Peyer's patch (tissue), 4 donors: Measurements from ENCODE around the gene ALKBH2. TPM values are rescaled to one million over a fixed set of nuclear protein-coding genes. Genes with fewer than 3 reads are reported as not detected.

Source experiments
- DNase-seq, 3 donors: peaks; one replicate each; pipeline ENCODE4 v3.0.0-alpha.2; 2017 to 2019
- H3K27ac ChIP-seq, 4 donors: fragments of 200-600 bp; sonication (generic); one replicate each; pipeline ENCODE4 v1.5.1; 2016 to 2019
- H3K27me3 ChIP-seq, 2 donors: fragments of 200-600 bp; sonication (generic); one replicate each; pipeline ENCODE4 v1.5.1; 2019
- H3K36me3 ChIP-seq, 3 donors: fragments of 200-600 bp; sonication (generic); one replicate each; pipeline ENCODE4 v1.5.1; 2016 to 2019
- H3K4me1 ChIP-seq, 4 donors: fragments of 200-600 bp; sonication (generic); one replicate each; pipeline ENCODE4 v1.5.1; 2016 to 2019
- H3K4me3 ChIP-seq, 4 donors: fragments of 200-600 bp; sonication (generic); 1 replicate in 3 of 4; 2 replicates in 1 of 4; pipeline ENCODE4 v1.5.1; 2016 to 2019; ENCODE audit warnings: mild to moderate bottlenecking in 1 of 4
- H3K9me3 ChIP-seq, 4 donors: fragments of 200-600 bp; sonication (generic); one replicate each; pipeline ENCODE4 v1.5.1; 2016 to 2019; ENCODE audit warnings: mild to moderate bottlenecking in 1 of 4
- POLR2A ChIP-seq, 2 donors: fragments of 450-650 bp; IDR thresholded peaks; one replicate each; pipeline ENCODE4 v1.5.1; 2017; ENCODE audit warnings: antibody characterized with exemption in 2 of 2, mild to moderate bottlenecking in 2 of 2, moderate library complexity in 2 of 2
- total RNA-seq, 4 donors: library from RNA; depleted of rRNA; stranded (reverse); fragments of >200 nt; gene quantifications; one replicate each; pipeline ENCODE4 v1.1.0, GENCODE V29; 2016
- TF ChIP-seq, protein P1 (sequence below), 6 experiments: fragments of 450-650 bp in 4 of 6; fragments of 200-600 bp in 2 of 6; sonication (generic) in 1 of 6; IDR thresholded peaks; one replicate each; pipeline ENCODE4 v1.5.1; 2017 to 2019; ENCODE audit warnings: antibody characterized with exemption in 6 of 6, mild to moderate bottlenecking in 3 of 6, moderate library complexity in 1 of 6

The ALKBH2 gene
- total RNA-seq, 4 donors from 2014 or later = 5.2 to 26.4 (median 7.3) TPM

- no peaks in the 10 kb centered on the region for H3K4me1 ChIP-seq
- TF ChIP-seq, protein P1, sequence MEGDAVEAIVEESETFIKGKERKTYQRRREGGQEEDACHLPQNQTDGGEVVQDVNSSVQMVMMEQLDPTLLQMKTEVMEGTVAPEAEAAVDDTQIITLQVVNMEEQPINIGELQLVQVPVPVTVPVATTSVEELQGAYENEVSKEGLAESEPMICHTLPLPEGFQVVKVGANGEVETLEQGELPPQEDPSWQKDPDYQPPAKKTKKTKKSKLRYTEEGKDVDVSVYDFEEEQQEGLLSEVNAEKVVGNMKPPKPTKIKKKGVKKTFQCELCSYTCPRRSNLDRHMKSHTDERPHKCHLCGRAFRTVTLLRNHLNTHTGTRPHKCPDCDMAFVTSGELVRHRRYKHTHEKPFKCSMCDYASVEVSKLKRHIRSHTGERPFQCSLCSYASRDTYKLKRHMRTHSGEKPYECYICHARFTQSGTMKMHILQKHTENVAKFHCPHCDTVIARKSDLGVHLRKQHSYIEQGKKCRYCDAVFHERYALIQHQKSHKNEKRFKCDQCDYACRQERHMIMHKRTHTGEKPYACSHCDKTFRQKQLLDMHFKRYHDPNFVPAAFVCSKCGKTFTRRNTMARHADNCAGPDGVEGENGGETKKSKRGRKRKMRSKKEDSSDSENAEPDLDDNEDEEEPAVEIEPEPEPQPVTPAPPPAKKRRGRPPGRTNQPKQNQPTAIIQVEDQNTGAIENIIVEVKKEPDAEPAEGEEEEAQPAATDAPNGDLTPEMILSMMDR (IDR thresholded peaks at IDR 0.05) = no peak
- no peak for TF ChIP-seq POLR2A (IDR thresholded peaks at IDR 0.05)
- H3K27me3 ChIP-seq = no peaks in the 10 kb centered on the region
- no peaks in the 10 kb centered on the region for H3K9me3 ChIP-seq
- no peak overlapping the region for H3K4me3 ChIP-seq
- H3K27ac ChIP-seq = no peak overlapping the region
- peak in 1 of 3 donors; percentile 25 for DNase-seq
- H3K36me3 ChIP-seq = peaks cover 0 to 4% (median 0%) of the 10 kb centered on the region in 3 donors
Measured at GRCh38 chr12:109126784-109127183, 33.5 kb upstream of the ALKBH2 start.

- Histone ChIP-seq H3K27ac (peak overlapping the region in 1 of 4 donors; percentile 4), H3K9me3 (no peaks in the 10 kb centered on the region), H3K4me1 (no peaks in the 10 kb centered on the region), H3K27me3 (no peaks in the 10 kb centered on the region), H3K4me3 (no peak overlapping the region), H3K36me3 (peaks cover 0 to 7% (median 0%) of the 10 kb centered on the region in 3 donors)
- TF ChIP-seq, protein P1 (IDR thresholded peaks at IDR 0.05) = no peak
- TF ChIP-seq POLR2A (IDR thresholded peaks at IDR 0.05) = no peak
- peak in 2 of 3 donors; percentile 42 to 47 for DNase-seq
Measured at GRCh38 chr12:109125791-109126190, 32.5 kb upstream of the ALKBH2 start.

- no peaks in the 10 kb centered on the region for H3K9me3 ChIP-seq
- H3K36me3 ChIP-seq = peaks cover 0 to 7% (median 0%) of the 10 kb centered on the region in 3 donors
- H3K4me1 ChIP-seq = no peaks in the 10 kb centered on the region
- no peak for TF ChIP-seq POLR2A (IDR thresholded peaks at IDR 0.05)
- TF ChIP-seq, protein P1 (IDR thresholded peaks at IDR 0.05) = no peak
- peak overlapping the region in 1 of 4 donors; percentile 4 for H3K27ac ChIP-seq
- DNase-seq = peak in 1 of 3 donors; percentile 40
- no peaks in the 10 kb centered on the region for H3K27me3 ChIP-seq
- H3K4me3 ChIP-seq = no peak overlapping the region
Measured at GRCh38 chr12:109124878-109125648, 31.8 kb upstream of the ALKBH2 start.

GRCh38 chr12:109121346-109121880, 28.1 kb upstream of the ALKBH2 start:
- Histone ChIP-seq H3K36me3 (peaks cover 0 to 3% (median 0%) of the 10 kb centered on the region in 3 donors), H3K9me3 (no peaks in the 10 kb centered on the region), H3K4me1 (peaks cover 0 to 14% (median 0%) of the 10 kb centered on the region in 4 donors), H3K27me3 (no peaks in the 10 kb centered on the region), H3K4me3 (no peak overlapping the region), H3K27ac (no peak overlapping the region)
- TF ChIP-seq POLR2A (IDR thresholded peaks at IDR 0.05) = no peak
- TF ChIP-seq, protein P1 (IDR thresholded peaks at IDR 0.05) = no peak
- DNase-seq = peak in 1 of 3 donors; percentile 42

GRCh38 chr12:109120557-109120956, 27.3 kb upstream of the ALKBH2 start:
- Histone ChIP-seq H3K4me3 (no peak overlapping the region), H3K36me3 (peaks cover 0 to 3% (median 0%) of the 10 kb centered on the region in 3 donors), H3K27me3 (no peaks in the 10 kb centered on the region), H3K4me1 (peaks cover 0 to 14% (median 0%) of the 10 kb centered on the region in 4 donors), H3K27ac (no peak overlapping the region), H3K9me3 (no peaks in the 10 kb centered on the region)
- DNase-seq = peak in 1 of 3 donors; percentile 0
- no peak for TF ChIP-seq POLR2A (IDR thresholded peaks at IDR 0.05)
- TF ChIP-seq, protein P1 (IDR thresholded peaks at IDR 0.05) = no peak
